Endothelial cell of hepatic sinusoid (primary cell): ENCODE results near the gene KLHL1.

ENCODE experiments used
- in situ Hi-C: cut with HindIII; loops from 2 replicates; pipeline ENCODE4 v1.10.0; 2017; ENCODE audit warnings: low sequenced_read_pairs

KLHL1 gene

GRCh38 chr13:69706807-69707206 lies 401.4 kb downstream of the KLHL1 start:
- in situ Hi-C loops: no loop called here

- in situ Hi-C loops: no loop called here
Observed at GRCh38 chr13:69704311-69704710, 403.9 kb downstream of the KLHL1 start.

GRCh38 chr13:69690999-69691398 lies 417.3 kb downstream of the KLHL1 start:
- in situ Hi-C loops: no loop called here

- in situ Hi-C loops: no loop called here
Observed at GRCh38 chr13:69683921-69684686, 424.1 kb downstream of the KLHL1 start.

GRCh38 chr13:69681722-69682121 lies 426.5 kb downstream of the KLHL1 start:
- in situ Hi-C loops: no loop called here

- in situ Hi-C loops: no loop called here
Observed at GRCh38 chr13:69677343-69677742, 430.9 kb downstream of the KLHL1 start.

- in situ Hi-C loops: no loop called here
Observed at GRCh38 chr13:69676286-69676685, 432.0 kb downstream of the KLHL1 start.

- in situ Hi-C loops: no loop called here
Observed at GRCh38 chr13:69660155-69660554, 448.1 kb downstream of the KLHL1 start.

- in situ Hi-C loops: no loop called here
Observed at GRCh38 chr13:69657676-69658075, 450.6 kb downstream of the KLHL1 start.

GRCh38 chr13:69654392-69654791 lies 453.9 kb downstream of the KLHL1 start:
- in situ Hi-C loops: no loop called here
